ENCODE data around the gene CACNA2D2. TPM values are rescaled to one million over a fixed set of nuclear protein-coding genes. Genes with fewer than 3 reads are reported as not detected.

The CACNA2D2 gene
- total RNA-seq, 4 donors from 2014 or later = 0.19 to 3.6 (median 0.94) TPM

GRCh38 chr3:50533807-50534461, 30.5 kb upstream of the CACNA2D2 start:
- no peak for TF ChIP-seq CTCF (IDR thresholded peaks at IDR 0.05)
- no peak for ATAC-seq (ENCODE audit: low FRiP score)
- no peak for DNase-seq (ENCODE audit: low spot score)

GRCh38 chr3:50533316-50533715, 29.9 kb upstream of the CACNA2D2 start:
- DNase-seq (ENCODE audit: low spot score) = no peak
- no peak for ATAC-seq (ENCODE audit: low FRiP score)
- no peak for TF ChIP-seq CTCF (IDR thresholded peaks at IDR 0.05)

- DNase-seq (ENCODE audit: low spot score) (no peak), ATAC-seq (ENCODE audit: low FRiP score) (no peak)
- no peak for TF ChIP-seq CTCF (IDR thresholded peaks at IDR 0.05)
These were observed 28.8 kb upstream of the CACNA2D2 start for GRCh38 chr3:50532062-50532705.

GRCh38 chr3:50531201-50531600, 27.8 kb upstream of the CACNA2D2 start:
- DNase-seq (ENCODE audit: low spot score) (no peak), ATAC-seq (ENCODE audit: low FRiP score) (no peak)
- TF ChIP-seq CTCF (IDR thresholded peaks at IDR 0.05) = no peak

GRCh38 chr3:50530001-50530970, 26.9 kb upstream of the CACNA2D2 start:
- no peak for TF ChIP-seq CTCF (IDR thresholded peaks at IDR 0.05)
- DNase-seq (ENCODE audit: low spot score) = no peak
- no peak for ATAC-seq (ENCODE audit: low FRiP score)

- ATAC-seq (ENCODE audit: low FRiP score) = no peak
- no peak for DNase-seq (ENCODE audit: low spot score)
- TF ChIP-seq CTCF (IDR thresholded peaks at IDR 0.05) = no peak
These were observed 22.6 kb upstream of the CACNA2D2 start for GRCh38 chr3:50525987-50526386.
